A549 (cell line): ENCODE measurements around the gene TGM3. TPM values are rescaled to one million over a fixed set of nuclear protein-coding genes. Genes with fewer than 3 reads are reported as not detected.

ENCODE experiments used
- ATAC-seq, 2 experiments: fragments of 200-7000 bp in 1 of 2; fragments of >200 bp in 1 of 2; cut with Nextera tagmentation in 1 of 2; cut with Tn5 transposase in 1 of 2; 3 replicates each; pipeline versions ENCODE4 v1.8.0 to v1.9.1; 2018 to 2020; ENCODE audit warnings: mild to moderate bottlenecking in 1 of 2, moderate library complexity in 1 of 2
- CTCF ChIA-PET: fragments of 300-600 bp; sonication (Branson Sonifier 250); formaldehyde crosslinking; extraction: SDS; loops from one replicate; lab custom pipeline; 2021; ENCODE audit warnings: antibody characterized with exemption, inconsistent platforms; lab: Yijun Ruan, JAX
- POLR2A ChIA-PET: fragments of 350-600 bp; formaldehyde crosslinking; extraction: SDS; loops from one replicate; lab custom pipeline; 2021; ENCODE audit warnings: antibody characterized with exemption, inconsistent platforms; lab: Yijun Ruan, JAX
- DNase-seq, 2 experiments: peaks; one replicate each; pipeline versions ENCODE4 v3.0.0 to v3.0.0-alpha.2; 2011 to 2016; ENCODE audit warnings: low read depth in 1 of 2, low spot score in 1 of 2
- FAIRE-seq: peaks from 2 replicates; lab custom pipeline; 2011; peaks lifted over from hg19 to GRCh38; lab: Jason Lieb, UNC
- H3K27ac ChIP-seq, 2 experiments: fragments of >200 bp; sonication (Bioruptor Twin); formaldehyde crosslinking; 3 replicates each; pipeline ENCODE4 v1.5.1; 2016 to 2017
- H3K4me1 ChIP-seq: fragments of >200 bp; sonication (Bioruptor Twin); formaldehyde crosslinking; 3 replicates; pipeline ENCODE4 v1.6.1; 2016
- H3K4me2 ChIP-seq: fragments of >200 bp; sonication (Bioruptor Twin); formaldehyde crosslinking; 3 replicates; pipeline ENCODE4 v1.6.1; 2016
- H3K4me3 ChIP-seq: fragments of >200 bp; sonication (Bioruptor Twin); formaldehyde crosslinking; 3 replicates; pipeline ENCODE4 v1.5.1; 2016
- H3K9me3 ChIP-seq: fragments of >200 bp; sonication (Bioruptor Twin); formaldehyde crosslinking; 3 replicates; pipeline ENCODE4 v1.6.1; 2016
- CHD4 ChIP-seq: fragments of 200-600 bp; sonication (generic); IDR thresholded peaks from 2 replicates; pipeline ENCODE4 v1.6.1; 2016; ENCODE audit warnings: antibody characterized with exemption, mild to moderate bottlenecking, borderline replicate concordance
- CTCF ChIP-seq: fragments of >200 bp; sonication (Bioruptor Twin); formaldehyde crosslinking; IDR thresholded peaks from 3 replicates; pipeline ENCODE4 v1.5.1; 2016
- EP300 ChIP-seq, 2 experiments: fragments of >200 bp; sonication (Bioruptor Twin); formaldehyde crosslinking; IDR thresholded peaks; 2 replicates in 1 of 2; 3 replicates in 1 of 2; pipeline ENCODE4 v1.6.1; 2016 to 2017
- ESRRA ChIP-seq: fragments of 150-350 bp; IDR thresholded peaks from 2 replicates; pipeline ENCODE4 v1.6.1; 2014; ENCODE audit warnings: mild to moderate bottlenecking, low read length, borderline replicate concordance
- HDAC2 ChIP-seq: fragments of 200-600 bp; sonication (generic); IDR thresholded peaks from 2 replicates; pipeline ENCODE4 v1.6.1; 2016
- HOXA7 ChIP-seq: fragments of 250-450 bp; sonication (Bioruptor Pico); IDR thresholded peaks from 2 replicates; pipeline ENCODE4 v1.5.0; 2020; ENCODE audit warnings: mild to moderate bottlenecking, moderate library complexity
- NPAS2 ChIP-seq: fragments of 250-450 bp; sonication (Bioruptor Pico); IDR thresholded peaks from 2 replicates; pipeline ENCODE4 v1.8.0; 2022; ENCODE audit warnings: mild to moderate bottlenecking, moderate library complexity, borderline replicate concordance
- PHF8 ChIP-seq: fragments of 200-600 bp; sonication (generic); IDR thresholded peaks from 2 replicates; pipeline ENCODE4 v1.6.1; 2016; ENCODE audit warnings: low read depth, mild to moderate bottlenecking, antibody characterized with exemption, moderate library complexity, borderline replicate concordance
- POLR2A ChIP-seq: IDR thresholded peaks from 2 replicates; pipeline ENCODE4 v1.6.1; 2012; ENCODE audit warnings: mild to moderate bottlenecking, low read length
- POLR2AphosphoS2 ChIP-seq: conservative IDR thresholded peaks from 2 replicates; pipeline ENCODE4 v1.6.1; 2012; ENCODE audit warnings: low read length, improper control_type of control experiment, inconsistent platforms
- RCOR1 ChIP-seq: fragments of 150-350 bp; IDR thresholded peaks from 2 replicates; pipeline ENCODE4 v1.6.1; 2014; ENCODE audit warnings: antibody characterized with exemption, low read length, low read depth
- RNF2 ChIP-seq: fragments of 200-600 bp; sonication (generic); IDR thresholded peaks from 2 replicates; pipeline ENCODE4 v1.6.1; 2016; ENCODE audit warnings: low read depth, mild to moderate bottlenecking, antibody characterized with exemption, moderate library complexity, borderline replicate concordance
- SREBF2 ChIP-seq: fragments of 450-650 bp; IDR thresholded peaks from 2 replicates; pipeline ENCODE4 v1.6.1; 2014; ENCODE audit warnings: mild to moderate bottlenecking, moderate library complexity
- WGBS: methylation state at CpG from one replicate; pipeline ENCODE4 v1.1.6; 2017; ENCODE audit errors: missing lambda C conversion rate; 5-methylcytosine and 5-hydroxymethylcytosine counted together
- polyA plus RNA-seq, 4 experiments: library from polyadenylated mRNA; depleted of rRNA in 3 of 4; stranded (reverse); fragments of >200 nt; fragmentation: RNase III in 1 of 4; extraction: RNeasy Plus Mini Kit Qiagen cat#74134 plus additional on column Dnase treatment in 1 of 4; gene quantifications; 2 replicates in 3 of 4; 3 replicates in 1 of 4; pipeline ENCODE4 v1.2.3, GENCODE V29; 2011 to 2017
- TF ChIP-seq, protein P1 (sequence below): fragments of >200 bp; sonication (Bioruptor Twin); formaldehyde crosslinking; IDR thresholded peaks from 3 replicates; pipeline ENCODE4 v1.6.1; 2016
- TF ChIP-seq, protein P2 (sequence below): fragments of 200-600 bp; sonication (generic); IDR thresholded peaks from 2 replicates; pipeline ENCODE4 v1.6.1; 2016; ENCODE audit warnings: antibody characterized with exemption, mild to moderate bottlenecking, moderate library complexity
- TF ChIP-seq, protein P3 (sequence below): fragments of 250-450 bp; sonication (Bioruptor Pico); IDR thresholded peaks from 2 replicates; pipeline ENCODE4 v1.5.0; 2020; ENCODE audit warnings: low read depth, mild to moderate bottlenecking, moderate library complexity

Gene TGM3
- polyA plus RNA-seq, 2 of the 4 experiments (the other 2 are of a cell fraction) = 0.03 to 0.14 TPM

- no peak overlapping the region for H3K4me2 ChIP-seq
- TF ChIP-seq PHF8 (no peak), SREBF2 (no peak)
- H3K4me3 ChIP-seq = no peak overlapping the region
- POLR2A ChIA-PET = no interaction called here
- CTCF ChIA-PET = interaction anchor here (1.2 to 1.5 kb wide), 2 partner anchors 10 to 90 kb away, joined by 3 to 5 read pairs; no protein-coding TSS in a partner anchor
- H3K4me1 ChIP-seq = peaks cover 24% of the 10 kb centered on the region
- WGBS = 53% methylated on average over 7 of the region's 7 CpGs
- no peak overlapping the region for H3K27ac ChIP-seq
- DNase-seq (no peak), FAIRE-seq (no peak), ATAC-seq (no peak)
- no peaks in the 10 kb centered on the region for H3K9me3 ChIP-seq
Observed at GRCh38 chr20:2297357-2297728, 1.5 kb downstream of the TGM3 start.

GRCh38 chr20:2298116-2298515 lies 2.3 kb downstream of the TGM3 start:
- Histone ChIP-seq H3K4me2 (no peak overlapping the region), H3K4me3 (no peak overlapping the region), H3K27ac (no peak overlapping the region), H3K9me3 (no peaks in the 10 kb centered on the region), H3K4me1 (peaks cover 30% of the 10 kb centered on the region)
- POLR2A ChIA-PET = no interaction called here
- ATAC-seq = no peak
- TF ChIP-seq CHD4 (no peak), POLR2A (no peak)
- TF ChIP-seq, protein P1, sequence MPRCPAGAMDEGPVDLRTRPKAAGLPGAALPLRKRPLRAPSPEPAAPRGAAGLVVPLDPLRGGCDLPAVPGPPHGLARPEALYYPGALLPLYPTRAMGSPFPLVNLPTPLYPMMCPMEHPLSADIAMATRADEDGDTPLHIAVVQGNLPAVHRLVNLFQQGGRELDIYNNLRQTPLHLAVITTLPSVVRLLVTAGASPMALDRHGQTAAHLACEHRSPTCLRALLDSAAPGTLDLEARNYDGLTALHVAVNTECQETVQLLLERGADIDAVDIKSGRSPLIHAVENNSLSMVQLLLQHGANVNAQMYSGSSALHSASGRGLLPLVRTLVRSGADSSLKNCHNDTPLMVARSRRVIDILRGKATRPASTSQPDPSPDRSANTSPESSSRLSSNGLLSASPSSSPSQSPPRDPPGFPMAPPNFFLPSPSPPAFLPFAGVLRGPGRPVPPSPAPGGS = no peak
- 91% methylated on average over 2 of the region's 2 CpGs for WGBS
- no peak for FAIRE-seq
- DNase-seq = no peak
- CTCF ChIA-PET = interaction anchor here (0.6 to 1.5 kb wide), 3 partner anchors 9 to 91 kb away, joined by 4 to 6 read pairs (median 5); no protein-coding TSS in a partner anchor

GRCh38 chr20:2298701-2299100 lies 2.9 kb downstream of the TGM3 start:
- ATAC-seq = no peak
- ChIA-PET CTCF (interaction anchor here (0.6 to 1.3 kb wide), 3 partner anchors 15 to 91 kb away, joined by 4 to 6 read pairs (median 4); no protein-coding TSS in a partner anchor), POLR2A (no interaction called here)
- H3K4me3 ChIP-seq = no peak overlapping the region
- peaks cover 36% of the 10 kb centered on the region for H3K4me1 ChIP-seq
- TF ChIP-seq HDAC2 (no peak), HOXA7 (CRISPR knock-in tag) (no peak), ESRRA (no peak), SREBF2 (no peak), EP300 (IDR thresholded peaks at IDR 0.05) (no peak), RNF2 (no peak), CTCF (no peak), NPAS2 (CRISPR knock-in tag) (no peak), POLR2AphosphoS2 (no peak), RCOR1 (no peak)
- TF ChIP-seq, protein P2, sequence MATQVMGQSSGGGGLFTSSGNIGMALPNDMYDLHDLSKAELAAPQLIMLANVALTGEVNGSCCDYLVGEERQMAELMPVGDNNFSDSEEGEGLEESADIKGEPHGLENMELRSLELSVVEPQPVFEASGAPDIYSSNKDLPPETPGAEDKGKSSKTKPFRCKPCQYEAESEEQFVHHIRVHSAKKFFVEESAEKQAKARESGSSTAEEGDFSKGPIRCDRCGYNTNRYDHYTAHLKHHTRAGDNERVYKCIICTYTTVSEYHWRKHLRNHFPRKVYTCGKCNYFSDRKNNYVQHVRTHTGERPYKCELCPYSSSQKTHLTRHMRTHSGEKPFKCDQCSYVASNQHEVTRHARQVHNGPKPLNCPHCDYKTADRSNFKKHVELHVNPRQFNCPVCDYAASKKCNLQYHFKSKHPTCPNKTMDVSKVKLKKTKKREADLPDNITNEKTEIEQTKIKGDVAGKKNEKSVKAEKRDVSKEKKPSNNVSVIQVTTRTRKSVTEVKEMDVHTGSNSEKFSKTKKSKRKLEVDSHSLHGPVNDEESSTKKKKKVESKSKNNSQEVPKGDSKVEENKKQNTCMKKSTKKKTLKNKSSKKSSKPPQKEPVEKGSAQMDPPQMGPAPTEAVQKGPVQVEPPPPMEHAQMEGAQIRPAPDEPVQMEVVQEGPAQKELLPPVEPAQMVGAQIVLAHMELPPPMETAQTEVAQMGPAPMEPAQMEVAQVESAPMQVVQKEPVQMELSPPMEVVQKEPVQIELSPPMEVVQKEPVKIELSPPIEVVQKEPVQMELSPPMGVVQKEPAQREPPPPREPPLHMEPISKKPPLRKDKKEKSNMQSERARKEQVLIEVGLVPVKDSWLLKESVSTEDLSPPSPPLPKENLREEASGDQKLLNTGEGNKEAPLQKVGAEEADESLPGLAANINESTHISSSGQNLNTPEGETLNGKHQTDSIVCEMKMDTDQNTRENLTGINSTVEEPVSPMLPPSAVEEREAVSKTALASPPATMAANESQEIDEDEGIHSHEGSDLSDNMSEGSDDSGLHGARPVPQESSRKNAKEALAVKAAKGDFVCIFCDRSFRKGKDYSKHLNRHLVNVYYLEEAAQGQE = no peak
- TF ChIP-seq, protein P3, sequence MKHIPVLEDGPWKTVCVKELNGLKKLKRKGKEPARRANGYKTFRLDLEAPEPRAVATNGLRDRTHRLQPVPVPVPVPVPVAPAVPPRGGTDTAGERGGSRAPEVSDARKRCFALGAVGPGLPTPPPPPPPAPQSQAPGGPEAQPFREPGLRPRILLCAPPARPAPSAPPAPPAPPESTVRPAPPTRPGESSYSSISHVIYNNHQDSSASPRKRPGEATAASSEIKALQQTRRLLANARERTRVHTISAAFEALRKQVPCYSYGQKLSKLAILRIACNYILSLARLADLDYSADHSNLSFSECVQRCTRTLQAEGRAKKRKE (CRISPR knock-in tag) = no peak
- TF ChIP-seq, all 56 proteins: peak for 0
- H3K27ac ChIP-seq = no peak overlapping the region
- no peak overlapping the region for H3K4me2 ChIP-seq
- 90% methylated on average over 5 of the region's 5 CpGs for WGBS
- H3K9me3 ChIP-seq = no peaks in the 10 kb centered on the region
- FAIRE-seq (no peak), DNase-seq (no peak)
